HG02981 (cell line): ENCODE data around the gene MSI2.

ENCODE experiments used
- ATAC-seq: cut with Tn5 transposase; IDR thresholded peaks from one replicate; pipeline ENCODE4 v1.9.1; 2021; ENCODE audit warnings: mild to moderate bottlenecking, moderate library complexity; ENCODE audit not compliant: unreplicated experiment

MSI2 gene

GRCh38 chr17:57665696-57666095, 409.4 kb downstream of the MSI2 start:
- no peak for ATAC-seq

GRCh38 chr17:57666201-57666870, 410.0 kb downstream of the MSI2 start:
- ATAC-seq: no peak

DNA sequence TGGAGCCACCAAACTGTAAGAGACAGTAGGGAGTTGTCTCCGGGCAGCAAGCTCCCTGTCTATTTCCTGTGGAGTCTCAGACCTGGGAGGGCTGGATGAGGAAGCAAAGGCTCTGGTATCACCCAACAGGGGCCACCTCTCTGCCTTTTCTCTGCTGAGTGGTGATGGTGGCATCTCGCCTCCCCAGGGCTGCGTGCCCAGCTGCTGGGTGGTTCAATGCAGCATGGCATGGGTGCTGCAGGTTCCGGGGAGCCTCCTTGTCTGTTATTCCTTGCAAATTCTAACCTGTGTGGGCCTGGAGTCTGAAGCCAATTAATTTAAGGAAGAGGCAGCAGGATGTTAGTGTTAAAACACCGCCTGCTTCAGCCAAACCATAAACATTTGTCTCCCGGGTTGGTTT, 410.6 kb downstream of the MSI2 start:
- no peak for ATAC-seq

DNA sequence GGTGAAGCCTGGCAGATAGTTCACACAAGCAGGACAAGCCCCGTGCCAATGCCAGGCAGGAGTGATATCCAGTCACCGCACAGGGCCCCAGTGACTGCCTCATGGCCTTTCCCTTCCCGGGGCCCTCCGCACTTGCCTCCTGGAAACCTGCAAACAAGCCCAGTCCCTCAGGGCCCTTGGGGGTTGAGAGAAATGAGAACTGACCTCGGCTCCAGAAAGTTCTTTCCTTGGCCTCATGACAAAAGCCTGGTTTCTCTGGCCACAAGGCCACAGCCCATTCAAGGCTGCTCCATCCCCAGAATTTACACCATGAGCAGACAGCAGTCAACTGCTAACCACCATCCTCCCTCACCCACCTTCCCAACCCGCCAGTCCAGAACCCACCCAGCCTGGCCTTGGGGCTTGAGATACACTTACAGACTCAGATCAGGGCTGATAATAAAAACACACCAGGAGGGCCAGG, 411.2 kb downstream of the MSI2 start:
- no peak for ATAC-seq

DNA sequence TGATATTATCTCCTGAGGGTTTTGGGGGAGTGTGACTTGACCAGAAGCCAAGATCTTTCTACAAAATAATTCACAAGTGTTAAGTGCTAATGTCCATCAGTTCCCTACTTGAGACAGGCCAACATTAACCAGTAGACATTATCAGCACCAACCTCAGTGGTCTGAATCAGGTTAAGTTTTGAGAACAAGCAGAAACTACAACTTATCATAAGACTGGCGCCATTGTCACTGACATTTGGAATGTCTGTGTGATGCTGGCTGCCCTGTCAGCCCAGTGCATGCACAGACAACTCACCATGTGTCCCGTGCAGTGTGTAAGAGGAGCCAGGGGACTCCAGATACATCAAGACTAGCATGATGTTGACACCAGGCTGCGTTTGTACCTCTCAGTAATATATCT, 412.0 kb downstream of the MSI2 start:
- ATAC-seq: no peak

- ATAC-seq: no peak
Observed at GRCh38 chr17:57669671-57670529, 413.6 kb downstream of the MSI2 start.

- no peak for ATAC-seq
Observed at GRCh38 chr17:57670769-57671569, 414.6 kb downstream of the MSI2 start.

GRCh38 chr17:57671667-57672632, 415.6 kb downstream of the MSI2 start:
- ATAC-seq: peak; percentile 54

GRCh38 chr17:57672971-57673370, 416.6 kb downstream of the MSI2 start:
- ATAC-seq: no peak

GRCh38 chr17:57674894-57675293, 418.6 kb downstream of the MSI2 start:
- no peak for ATAC-seq

- no peak for ATAC-seq
Observed at GRCh38 chr17:57675427-57676387, 419.4 kb downstream of the MSI2 start.

- no peak for ATAC-seq
Observed at GRCh38 chr17:57676543-57676942, 420.2 kb downstream of the MSI2 start.

- ATAC-seq: no peak
Observed at GRCh38 chr17:57677301-57677700, 421.0 kb downstream of the MSI2 start.

DNA sequence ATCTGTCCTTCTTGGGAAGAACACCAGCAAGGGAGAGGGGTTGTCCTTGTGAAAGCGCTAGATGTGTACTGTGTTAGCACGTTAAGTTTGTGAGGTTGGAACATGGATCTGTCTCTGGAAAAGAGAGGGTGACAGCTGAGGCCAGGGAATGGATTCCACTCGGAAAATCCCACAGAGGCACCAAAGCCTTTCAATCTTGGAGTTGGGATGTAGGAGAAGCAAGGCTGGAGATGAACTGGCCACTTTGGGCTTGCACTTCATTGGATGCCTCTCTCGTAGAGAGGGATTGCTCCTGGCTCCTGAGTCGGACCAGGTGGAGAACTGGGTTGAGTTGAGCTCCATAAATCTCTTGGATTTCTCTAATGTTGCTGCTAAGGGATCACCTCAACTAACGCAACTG, 421.5 kb downstream of the MSI2 start:
- no peak for ATAC-seq

DNA sequence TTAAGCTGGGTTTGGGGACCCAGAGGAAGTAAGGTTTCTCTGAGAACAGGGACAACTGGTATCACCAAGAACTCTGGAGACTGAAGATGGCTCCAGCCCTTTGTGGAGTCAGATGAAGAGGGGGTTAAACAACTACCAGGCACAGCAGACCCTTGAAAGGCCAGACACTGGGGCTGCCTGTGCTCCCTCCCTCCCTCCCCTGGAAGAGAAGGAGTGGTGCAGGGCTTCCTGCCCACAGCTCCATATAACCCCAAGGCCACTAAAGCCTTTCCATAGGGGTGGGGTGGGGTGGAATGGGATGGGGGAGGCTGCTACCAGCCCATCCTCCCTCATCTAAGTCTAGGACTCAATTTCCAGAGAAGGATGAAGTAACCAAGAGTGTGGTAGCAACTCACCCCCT, 422.1 kb downstream of the MSI2 start:
- no peak for ATAC-seq

GRCh38 chr17:57679356-57679755, 423.0 kb downstream of the MSI2 start:
- no peak for ATAC-seq

DNA sequence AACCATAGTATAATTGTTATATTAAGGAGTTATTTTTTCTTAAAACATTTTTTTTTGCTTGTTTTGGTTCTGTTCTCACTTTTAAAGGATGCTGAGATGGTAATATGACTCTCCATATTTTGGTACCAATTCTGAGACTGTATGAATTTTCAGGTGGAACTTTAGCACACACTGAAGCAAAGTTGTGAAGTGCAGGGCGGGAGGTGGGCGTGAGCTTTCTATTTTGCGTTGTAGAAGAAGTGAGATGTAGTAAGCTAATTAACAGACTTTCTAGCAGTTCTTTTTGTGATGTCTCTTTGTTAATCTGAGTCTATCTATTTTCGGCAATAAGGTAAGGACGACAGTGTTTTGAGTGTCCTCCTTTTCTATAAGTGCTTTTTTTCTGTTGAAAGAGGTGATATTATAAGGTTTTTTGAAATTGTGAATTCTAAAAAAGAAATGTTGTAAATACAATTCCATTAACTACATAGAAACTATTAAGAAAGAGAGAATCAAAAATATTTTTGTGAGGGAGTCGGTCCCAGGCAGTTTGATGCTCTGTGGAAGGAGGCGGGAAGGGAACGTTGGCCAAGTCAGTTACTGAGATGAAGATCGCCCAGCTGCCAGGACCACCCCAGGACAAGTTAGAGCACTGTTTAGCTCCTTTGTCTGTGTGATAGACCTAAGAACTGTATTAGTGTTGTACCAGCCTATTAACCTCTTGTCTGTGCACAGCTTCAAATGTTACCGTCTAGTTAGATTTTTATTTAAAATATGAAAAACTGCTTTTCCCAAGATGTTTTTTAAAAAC, 423.8 kb downstream of the MSI2 start:
- no peak for ATAC-seq

GRCh38 chr17:57682701-57683100, 426.4 kb downstream of the MSI2 start:
- ATAC-seq: no peak
